T-helper 2 cell treated with Interferon-gamma antibody and Interleukin-4, amounts not matched to agents 5 μg/mL and 100 μg/mL, for 36 hours (primary cell): Measurements from ENCODE around the gene GATA2.

Experiments
- DNase-seq: peaks from one replicate; pipeline ENCODE4 v3.0.0; 2021; ENCODE audit warnings: low spot score
- H3K27ac Mint-ChIP-seq: one replicate; pipeline ENCODE4 v1.8.0; 2021; ENCODE audit warnings: mild to moderate bottlenecking, mixed read lengths
- H3K27me3 Mint-ChIP-seq: one replicate; pipeline ENCODE4 v1.8.0; 2021; ENCODE audit warnings: low read depth, mixed read lengths
- H3K36me3 Mint-ChIP-seq: one replicate; pipeline ENCODE4 v1.8.0; 2021; ENCODE audit warnings: low read depth, mixed read lengths
- H3K4me1 Mint-ChIP-seq: one replicate; pipeline ENCODE4 v1.8.0; 2021; ENCODE audit warnings: low read depth, mixed read lengths
- H3K4me3 Mint-ChIP-seq: one replicate; pipeline ENCODE4 v1.8.0; 2022; ENCODE audit warnings: mild to moderate bottlenecking, moderate library complexity, mixed read lengths
- H3K9me3 Mint-ChIP-seq: one replicate; pipeline ENCODE4 v1.8.0; 2021; ENCODE audit warnings: mixed read lengths

Gene GATA2

GRCh38 chr3:128487813-128488635 lies 5.0 kb downstream of the GATA2 start:
- Mint-ChIP-seq H3K9me3 (no peaks in the 10 kb centered on the region), H3K27ac (no peak overlapping the region), H3K4me3 (no peak overlapping the region), H3K36me3 (no peaks in the 10 kb centered on the region), H3K4me1 (peaks cover 12% of the 10 kb centered on the region), H3K27me3 (peaks cover 77% of the 10 kb centered on the region)
- DNase-seq = no peak

GRCh38 chr3:128487538-128487812 lies 5.5 kb downstream of the GATA2 start:
- peaks cover 81% of the 10 kb centered on the region for H3K27me3 Mint-ChIP-seq
- H3K4me3 Mint-ChIP-seq = peak overlapping the region; percentile 78
- H3K27ac Mint-ChIP-seq = no peak overlapping the region

GRCh38 chr3:128486681-128487537 lies 6.1 kb downstream of the GATA2 start:
- Mint-ChIP-seq H3K4me1 (peaks cover 13% of the 10 kb centered on the region), H3K4me3 (peak overlapping the region; percentile 78), H3K27ac (no peak overlapping the region), H3K36me3 (no peaks in the 10 kb centered on the region), H3K9me3 (no peaks in the 10 kb centered on the region), H3K27me3 (peaks cover 84% of the 10 kb centered on the region)
- DNase-seq = no peak

More at GRCh38 chr3:128487538-128487812, 5.5 kb downstream of the GATA2 start:
- Mint-ChIP-seq H3K36me3 (no peaks in the 10 kb centered on the region), H3K9me3 (no peaks in the 10 kb centered on the region), H3K4me1 (peaks cover 13% of the 10 kb centered on the region)
- no peak for DNase-seq

GRCh38 chr3:128486205-128486628 lies 6.8 kb downstream of the GATA2 start:
- DNase-seq = no peak
- no peak overlapping the region for H3K27ac Mint-ChIP-seq
- no peaks in the 10 kb centered on the region for H3K9me3 Mint-ChIP-seq
- H3K36me3 Mint-ChIP-seq = no peaks in the 10 kb centered on the region
- peak overlapping the region; percentile 41 for H3K4me3 Mint-ChIP-seq
- peaks cover 13% of the 10 kb centered on the region for H3K4me1 Mint-ChIP-seq
- peaks cover 79% of the 10 kb centered on the region for H3K27me3 Mint-ChIP-seq

GRCh38 chr3:128485282-128486204 lies 7.5 kb downstream of the GATA2 start:
- H3K9me3 Mint-ChIP-seq = no peaks in the 10 kb centered on the region
- no peak for DNase-seq
- no peak overlapping the region for H3K27ac Mint-ChIP-seq
- H3K4me3 Mint-ChIP-seq = peak overlapping the region; percentile 18
- H3K36me3 Mint-ChIP-seq = no peaks in the 10 kb centered on the region
- H3K27me3 Mint-ChIP-seq = peaks cover 74% of the 10 kb centered on the region
- H3K4me1 Mint-ChIP-seq = peaks cover 13% of the 10 kb centered on the region

GRCh38 chr3:128484404-128485281 lies 8.4 kb downstream of the GATA2 start:
- Mint-ChIP-seq H3K27ac (no peak overlapping the region), H3K9me3 (no peaks in the 10 kb centered on the region), H3K4me3 (no peak overlapping the region), H3K27me3 (peaks cover 65% of the 10 kb centered on the region), H3K4me1 (peaks cover 13% of the 10 kb centered on the region), H3K36me3 (no peaks in the 10 kb centered on the region)
- DNase-seq = no peak

- Mint-ChIP-seq H3K9me3 (no peaks in the 10 kb centered on the region), H3K4me3 (no peak overlapping the region), H3K27ac (no peak overlapping the region), H3K27me3 (peaks cover 63% of the 10 kb centered on the region), H3K36me3 (no peaks in the 10 kb centered on the region), H3K4me1 (peaks cover 13% of the 10 kb centered on the region)
- DNase-seq = no peak
Measured at GRCh38 chr3:128483657-128484403, 9.2 kb downstream of the GATA2 start.

- no peak for DNase-seq
- Mint-ChIP-seq H3K9me3 (no peaks in the 10 kb centered on the region), H3K4me1 (peaks cover 10% of the 10 kb centered on the region), H3K36me3 (no peaks in the 10 kb centered on the region), H3K27me3 (peaks cover 61% of the 10 kb centered on the region), H3K4me3 (no peak overlapping the region), H3K27ac (no peak overlapping the region)
Measured at GRCh38 chr3:128482666-128483656, 10.0 kb downstream of the GATA2 start.

GRCh38 chr3:128482175-128482574 lies 10.8 kb downstream of the GATA2 start:
- Mint-ChIP-seq H3K27me3 (peaks cover 58% of the 10 kb centered on the region), H3K4me3 (no peak overlapping the region), H3K9me3 (no peaks in the 10 kb centered on the region), H3K4me1 (peaks cover 7% of the 10 kb centered on the region), H3K36me3 (no peaks in the 10 kb centered on the region), H3K27ac (no peak overlapping the region)
- DNase-seq = no peak

- H3K4me1 Mint-ChIP-seq = peaks cover 5% of the 10 kb centered on the region
- no peaks in the 10 kb centered on the region for H3K36me3 Mint-ChIP-seq
- no peak for DNase-seq
- H3K27ac Mint-ChIP-seq = no peak overlapping the region
- H3K4me3 Mint-ChIP-seq = no peak overlapping the region
- peaks cover 56% of the 10 kb centered on the region for H3K27me3 Mint-ChIP-seq
- no peaks in the 10 kb centered on the region for H3K9me3 Mint-ChIP-seq
Measured at GRCh38 chr3:128481438-128481942, 11.5 kb downstream of the GATA2 start.

GRCh38 chr3:128480717-128481437 lies 12.1 kb downstream of the GATA2 start:
- DNase-seq = no peak
- no peak overlapping the region for H3K27ac Mint-ChIP-seq
- no peaks in the 10 kb centered on the region for H3K36me3 Mint-ChIP-seq
- H3K27me3 Mint-ChIP-seq = peaks cover 51% of the 10 kb centered on the region
- H3K4me1 Mint-ChIP-seq = peaks cover 5% of the 10 kb centered on the region
- H3K9me3 Mint-ChIP-seq = no peaks in the 10 kb centered on the region
- no peak overlapping the region for H3K4me3 Mint-ChIP-seq
